Epithelial cell of esophagus (primary cell): ENCODE measurements around the gene USP21.

Source experiments
- DNase-seq: peaks from one replicate; pipeline ENCODE4 v3.0.0; 2010; ENCODE audit warnings: low read depth
- H3K4me3 ChIP-seq: 2 replicates; pipeline ENCODE4 v1.5.1; 2011; ENCODE audit warnings: mild to moderate bottlenecking, low read length, control low read depth
- CTCF ChIP-seq: IDR thresholded peaks from 2 replicates; pipeline ENCODE4 v1.5.1; 2011; ENCODE audit warnings: low read depth, mild to moderate bottlenecking, low read length, control low read depth, inconsistent platforms; ENCODE audit not compliant: insufficient read depth; ENCODE audit errors: missing control alignments

USP21 gene

GRCh38 chr1:161171696-161172095 is 12.4 kb downstream of the USP21 start:
- TF ChIP-seq CTCF, result no peak
- no peak for DNase-seq
- H3K4me3 ChIP-seq, result no peak overlapping the region

GRCh38 chr1:161172349-161172748 is 13.0 kb downstream of the USP21 start:
- no peak overlapping the region for H3K4me3 ChIP-seq
- no peak for TF ChIP-seq CTCF
- DNase-seq, result no peak

GRCh38 chr1:161172776-161173376 is 13.6 kb downstream of the USP21 start:
- no peak for DNase-seq
- no peak overlapping the region for H3K4me3 ChIP-seq
- no peak for TF ChIP-seq CTCF

- no peak for TF ChIP-seq CTCF
- H3K4me3 ChIP-seq, result no peak overlapping the region
- no peak for DNase-seq
Measured at GRCh38 chr1:161173711-161174110, 14.4 kb downstream of the USP21 start.

GRCh38 chr1:161174911-161175310 is 15.6 kb downstream of the USP21 start:
- TF ChIP-seq CTCF, result no peak
- no peak overlapping the region for H3K4me3 ChIP-seq
- DNase-seq, result no peak

- TF ChIP-seq CTCF, result no peak
- no peak for DNase-seq
- peak overlapping the region; percentile 95 for H3K4me3 ChIP-seq
Measured at GRCh38 chr1:161175771-161176453, 16.6 kb downstream of the USP21 start.
